Measurements from ENCODE around the gene MIP. TPM values are rescaled to one million over a fixed set of nuclear protein-coding genes. Genes with fewer than 3 reads are reported as not detected.
"Not testable (repeated sequence)": the region's sequence is repeated elsewhere in the genome, so short reads cannot be mapped to it uniquely, and the experiment has no call there.

Gene MIP
- total RNA-seq, result not detected in 2 replicates

DNA sequence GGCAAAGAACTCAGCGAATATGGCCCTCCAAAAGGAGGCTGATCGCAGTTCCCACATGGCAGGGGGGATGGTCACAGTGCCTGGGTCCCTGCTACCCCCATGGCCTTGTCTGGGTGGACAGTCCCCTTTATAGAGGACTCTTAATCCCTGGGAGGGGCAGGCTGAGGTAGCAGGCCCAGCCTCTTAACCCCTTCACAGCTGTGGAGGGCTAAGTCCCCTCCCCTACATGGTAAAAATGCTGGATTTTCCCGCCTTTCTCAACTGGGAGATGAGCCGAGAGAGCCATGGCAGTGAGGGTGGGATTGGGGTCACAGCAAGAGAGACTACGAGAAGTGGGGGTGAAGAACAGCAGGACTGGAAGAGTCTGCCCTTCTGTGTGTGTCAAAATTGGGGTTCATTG, at the start of gene MIP:
TSS of gene MIP (minus strand) at position 101 of the 400 bp plus-strand sequence. CDS start at position 57, 44 bp downstream.
- intact Hi-C loops (cut with micrococcal nuclease), result no loop called here

DNA sequence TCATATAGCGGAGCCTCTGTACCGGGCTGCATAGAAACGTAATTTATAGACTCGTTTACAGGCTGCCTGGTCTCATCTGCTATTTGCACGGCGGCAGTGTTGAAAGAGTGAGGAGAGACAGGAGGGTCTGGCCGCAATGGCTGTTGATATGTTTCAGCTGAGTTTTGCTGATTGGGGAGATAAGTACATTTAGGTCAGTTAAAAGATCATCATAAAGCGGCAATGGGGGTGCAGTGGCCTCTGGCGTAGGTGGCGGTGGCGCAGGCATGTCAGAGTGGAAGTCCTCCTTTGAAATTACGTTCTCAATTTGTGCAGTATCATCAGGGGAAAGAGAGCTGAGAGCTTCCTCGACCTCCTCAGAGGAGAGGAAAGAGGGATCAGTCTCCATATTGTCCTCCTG, 45.4 kb upstream of the MIP start:
- intact Hi-C loops (cut with micrococcal nuclease), result loop anchor here (5.0 kb wide), 1 partner anchor 92 kb away; no protein-coding TSS in a partner anchor

DNA sequence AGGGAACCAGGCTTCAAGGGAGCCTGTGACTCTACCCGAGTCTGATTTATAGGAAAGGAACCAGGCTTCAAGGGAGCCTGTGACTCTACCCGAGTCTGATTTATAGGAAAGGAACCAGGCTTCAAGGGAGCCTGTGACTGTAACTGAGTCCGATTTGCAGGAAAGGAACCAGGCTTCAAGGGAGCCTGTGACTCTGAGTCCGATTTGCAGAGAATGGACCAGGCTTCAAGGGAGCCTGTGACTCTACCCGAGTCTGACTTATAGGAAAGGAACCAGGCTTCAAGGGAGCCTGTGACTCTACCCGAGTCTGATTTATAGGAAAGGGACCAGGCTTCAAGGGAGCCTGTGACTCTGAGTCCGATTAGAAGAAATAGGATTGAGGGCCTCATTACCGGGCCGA, 45.0 kb upstream of the MIP start:
- intact Hi-C loops (cut with micrococcal nuclease), result loop anchor here (5.0 kb wide), 1 partner anchor 93 kb away; no protein-coding TSS in a partner anchor

DNA sequence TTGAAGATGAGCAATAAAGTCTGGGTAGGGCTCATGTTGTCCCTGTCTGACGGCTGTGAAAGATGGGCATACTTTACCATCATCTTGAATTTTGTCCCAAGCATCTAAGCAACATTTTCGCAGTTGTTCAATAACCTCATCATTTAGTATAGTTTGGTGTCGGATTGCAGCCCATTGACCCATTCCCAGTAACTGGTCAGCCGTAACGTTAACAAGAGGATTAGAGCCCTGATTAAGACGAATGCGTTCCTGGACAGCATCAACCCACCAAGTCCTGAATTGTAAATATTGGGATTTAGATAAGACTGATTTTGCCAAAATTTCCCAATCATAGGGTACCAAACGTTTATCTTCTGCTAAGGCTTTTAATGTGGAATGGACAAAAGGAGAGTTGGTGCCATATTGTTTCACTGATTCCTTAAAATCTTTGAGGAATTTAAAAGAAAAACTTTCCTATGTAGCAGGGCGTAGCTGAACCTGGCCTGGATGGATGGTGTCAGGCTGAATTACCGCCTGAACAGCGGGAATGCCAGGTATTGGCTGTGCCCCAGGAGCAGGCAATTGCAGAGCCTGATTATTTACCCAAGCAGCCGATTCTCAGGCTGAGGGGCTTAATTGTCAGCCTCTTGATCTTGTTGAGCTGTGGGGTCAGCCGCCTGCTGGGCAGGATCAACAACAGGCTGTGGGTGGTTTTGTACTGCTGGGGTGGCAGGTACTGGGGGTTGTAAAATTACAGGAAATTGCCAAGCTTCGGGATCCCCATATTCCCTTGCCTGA, 43.9 kb upstream of the MIP start:
- intact Hi-C loops (cut with micrococcal nuclease), result loop anchor here (5.0 kb wide), 1 partner anchor 94 kb away; no protein-coding TSS in a partner anchor

DNA sequence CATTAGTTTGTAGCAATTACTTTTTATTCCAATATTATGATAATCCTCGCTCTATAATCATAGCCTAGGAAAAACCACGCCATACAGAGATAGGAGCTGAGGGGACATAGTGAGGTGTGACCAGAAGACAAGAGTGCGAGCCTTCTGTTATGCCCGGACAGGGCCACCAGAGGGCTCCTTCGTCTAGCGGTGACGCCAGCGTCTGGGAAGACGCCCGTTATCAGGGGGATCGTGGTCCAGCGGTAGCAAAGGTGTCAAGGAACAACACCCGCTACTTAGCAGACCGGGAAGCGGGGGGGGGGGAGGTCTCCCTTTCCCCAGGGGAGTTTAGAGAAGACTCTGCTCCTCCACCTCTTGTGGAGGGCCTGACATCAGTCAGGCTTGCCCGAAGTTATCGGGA, 42.2 kb upstream of the MIP start:
- intact Hi-C loops (cut with micrococcal nuclease), result loop anchor here (5.0 kb wide), 1 partner anchor 96 kb away; no protein-coding TSS in a partner anchor

DNA sequence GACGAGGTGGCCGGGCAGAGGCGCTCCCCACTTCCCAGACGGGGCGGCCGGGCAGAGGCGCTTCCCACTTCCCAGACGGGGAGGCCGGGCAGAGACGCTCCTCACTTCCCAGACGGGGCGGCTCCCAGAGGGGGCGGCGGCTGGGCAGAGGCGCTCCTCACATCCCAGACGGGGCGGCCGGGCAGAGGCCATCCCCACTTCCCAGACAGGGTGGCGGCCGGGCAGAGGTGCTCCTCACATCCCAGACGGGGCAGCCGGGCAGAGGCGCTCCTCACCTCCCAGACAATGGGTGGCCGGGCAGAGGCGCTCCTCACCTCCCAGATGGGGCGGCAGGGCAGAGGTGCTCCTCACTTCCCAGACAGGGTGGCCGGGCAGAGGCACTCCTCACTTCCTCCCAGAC, 40.0 kb upstream of the MIP start:
- intact Hi-C loops (cut with micrococcal nuclease), result not testable (repeated sequence)

DNA sequence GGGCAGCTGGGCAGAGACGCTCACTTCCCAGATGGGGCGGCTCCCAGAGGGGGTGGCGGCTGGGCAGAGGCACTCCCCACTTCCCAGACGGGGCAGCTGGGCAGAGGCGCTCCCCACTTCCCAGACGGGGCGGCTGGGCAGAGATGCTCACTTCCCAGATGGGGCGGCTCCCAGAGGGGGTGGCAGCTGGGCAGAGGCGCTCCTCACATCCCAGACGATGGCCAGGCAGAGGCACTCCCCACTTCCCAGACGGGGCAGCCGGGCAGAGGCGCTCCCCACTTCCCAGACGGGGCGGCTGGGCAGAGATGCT, 39.6 kb upstream of the MIP start:
- intact Hi-C loops (cut with micrococcal nuclease), result not testable (repeated sequence)

DNA sequence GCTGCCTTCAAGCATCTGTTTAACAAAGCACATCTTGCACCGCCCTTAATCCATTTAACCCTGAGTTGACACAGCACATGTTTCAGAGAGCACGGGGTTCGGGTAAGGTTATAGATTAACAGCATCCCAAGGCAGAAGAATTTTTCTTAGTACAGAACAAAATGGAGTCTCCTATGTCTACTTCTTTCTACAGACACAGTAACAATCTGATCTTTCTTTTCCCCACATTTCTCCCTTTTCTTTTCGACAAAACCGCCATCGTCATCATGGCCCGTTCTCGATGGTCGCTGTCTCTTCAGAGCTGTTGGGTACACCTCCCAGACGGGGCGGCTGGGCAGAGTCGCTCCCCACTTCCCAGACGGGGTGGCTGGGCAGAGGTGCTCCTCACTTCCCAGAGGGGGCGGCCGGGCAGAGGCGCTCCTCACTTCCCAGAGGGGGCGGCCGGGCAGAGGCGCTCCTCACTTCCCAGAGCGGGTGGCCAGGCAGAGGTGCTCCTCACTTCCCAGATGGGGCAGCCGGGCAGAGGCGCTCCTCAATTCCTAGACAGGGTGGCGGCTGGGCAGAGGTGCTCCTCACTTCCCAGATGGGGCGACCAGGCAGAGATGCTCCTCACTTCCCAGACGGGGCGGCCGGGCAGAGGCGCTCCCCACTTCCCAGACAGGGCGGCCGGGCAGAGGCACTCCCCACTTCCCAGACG, 39.1 kb upstream of the MIP start:
- intact Hi-C loops (cut with micrococcal nuclease), result not testable (repeated sequence)

DNA sequence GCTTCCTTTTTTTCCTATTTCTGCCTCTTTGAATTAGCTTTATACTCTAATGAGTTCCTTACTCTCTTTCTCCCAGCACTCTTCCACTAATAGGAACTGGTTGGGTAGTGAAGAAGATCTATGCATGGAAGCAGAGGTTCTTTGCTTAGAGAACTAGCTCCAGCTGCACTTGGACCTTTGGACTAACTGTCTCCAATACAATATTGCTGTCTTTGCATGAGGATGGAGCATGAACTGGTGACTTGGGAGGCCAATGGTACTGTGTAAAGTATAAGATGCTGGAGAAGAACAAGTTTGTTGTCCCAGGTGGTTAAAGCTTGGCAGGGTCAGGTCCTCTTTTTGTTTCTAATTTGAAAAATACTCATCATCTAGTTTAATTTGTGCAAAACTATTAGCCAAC, 35.9 kb upstream of the MIP start:
- intact Hi-C loops (cut with micrococcal nuclease), result no loop called here

DNA sequence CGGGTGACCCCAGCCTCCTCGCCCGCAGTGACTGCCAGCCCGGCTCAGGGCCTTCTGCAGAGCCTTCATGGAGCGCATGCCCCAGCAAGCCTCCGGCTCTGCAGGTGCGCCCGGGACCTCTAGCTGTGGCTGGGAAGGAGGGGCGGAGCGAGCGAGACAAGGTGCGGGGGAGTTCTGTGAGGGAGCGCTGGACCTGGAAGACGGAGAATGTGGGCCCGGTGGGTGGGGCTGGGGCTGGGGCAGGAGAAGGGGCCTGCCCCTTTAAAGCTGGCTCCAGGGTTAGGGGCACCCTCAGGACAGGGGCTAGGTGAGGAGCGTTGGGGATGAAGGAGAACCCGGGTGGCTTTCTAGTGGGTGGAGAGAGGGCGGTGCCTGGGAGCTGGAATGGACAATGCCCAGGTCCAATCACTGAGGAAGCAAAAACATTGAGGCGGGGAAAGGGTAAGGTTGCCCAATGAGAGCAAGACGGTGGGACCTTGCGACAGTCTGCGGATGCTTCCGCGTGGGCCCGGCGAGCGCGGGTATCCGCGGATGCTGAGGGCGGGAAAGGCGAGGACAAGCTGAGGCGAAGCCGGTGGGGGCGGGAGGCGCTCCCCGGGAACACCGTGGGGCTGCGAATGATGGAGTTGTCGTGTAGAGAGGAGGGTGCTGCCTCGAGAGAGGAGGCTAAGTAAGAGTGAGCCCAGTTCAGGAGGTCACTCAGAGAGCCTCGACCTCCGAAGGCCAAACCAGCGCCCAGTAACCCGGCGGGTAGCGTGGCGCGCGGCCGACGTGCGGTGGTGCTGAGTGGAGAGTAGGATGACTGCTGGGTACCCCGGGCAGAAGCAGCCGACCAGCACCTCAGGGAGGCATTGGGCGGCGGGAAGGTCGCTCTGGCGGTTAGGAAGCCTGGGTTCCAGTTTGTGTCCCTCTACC, 33.8 kb upstream of the MIP start, which contains the start of gene GLS2:
TSS of gene GLS2 (minus strand) at position 121 of the 915 bp plus-strand sequence. CDS start at position 78, 43 bp downstream.
- intact Hi-C loops (cut with micrococcal nuclease), result no loop called here

DNA sequence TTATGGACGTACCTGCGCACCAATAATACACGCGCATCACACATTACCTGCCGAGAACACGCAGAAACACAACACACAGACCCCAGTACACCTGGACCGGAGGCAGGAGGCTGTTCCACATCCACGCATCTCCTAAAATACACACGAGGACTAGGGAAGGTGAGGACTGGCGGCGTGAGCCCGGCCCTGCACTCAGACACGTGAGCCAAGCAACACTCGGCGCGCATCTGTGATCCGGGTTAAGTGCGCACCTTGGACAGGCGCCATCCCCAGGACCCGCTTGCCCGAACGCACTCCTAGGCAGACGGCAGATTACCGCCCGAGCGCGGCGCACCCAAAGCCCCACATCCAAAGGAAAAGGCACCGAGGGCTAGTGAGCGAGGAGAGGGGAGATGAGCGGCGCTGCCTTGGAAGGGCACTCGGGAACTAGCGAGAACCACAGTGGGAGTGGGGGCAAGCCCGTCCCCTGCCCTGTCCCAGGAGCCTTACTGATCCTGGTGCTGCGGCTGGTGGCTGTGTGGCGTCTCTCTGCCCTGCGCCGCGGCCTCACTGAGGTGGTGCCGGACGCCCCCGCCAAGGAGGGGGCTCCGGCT, 33.1 kb upstream of the MIP start:
- intact Hi-C loops (cut with micrococcal nuclease), result no loop called here

DNA sequence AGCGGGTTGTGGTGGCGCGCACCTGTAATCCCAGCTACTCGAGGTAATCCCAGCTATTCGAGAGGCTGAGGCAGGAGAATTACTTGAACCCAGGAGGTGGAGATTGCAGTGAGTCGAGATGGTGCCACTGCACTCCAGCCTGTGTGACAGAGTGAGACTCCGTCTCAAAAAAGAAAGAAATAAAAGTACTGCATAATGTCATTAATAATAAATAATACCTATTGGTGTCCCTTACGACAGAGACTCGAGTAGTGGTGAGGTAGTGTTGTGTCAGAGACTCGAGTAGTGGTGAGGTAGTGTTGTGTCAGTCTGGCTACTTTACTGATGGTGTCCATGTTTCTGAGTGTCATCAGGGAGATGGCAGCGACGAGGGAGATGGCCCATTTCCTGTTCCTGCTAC, 32.2 kb upstream of the MIP start:
- intact Hi-C loops (cut with micrococcal nuclease), result no loop called here

DNA sequence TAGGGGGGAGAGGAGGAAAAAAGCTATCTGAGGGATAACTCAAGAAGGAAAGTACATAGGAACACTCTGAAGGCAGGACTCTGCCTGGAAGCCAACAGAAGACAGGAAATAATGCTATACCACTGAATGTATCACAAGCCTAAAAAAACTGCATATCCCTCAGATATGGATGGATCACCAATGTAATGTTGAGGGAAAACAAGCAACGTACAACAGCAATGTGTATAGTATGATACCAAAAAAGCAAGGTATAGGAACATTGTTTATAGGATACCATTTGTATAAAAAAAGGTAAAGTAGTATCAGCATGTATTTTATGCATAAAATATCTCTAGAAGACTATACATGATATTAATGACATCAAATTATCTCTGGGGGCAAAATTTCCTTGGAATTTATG, 30.1 kb upstream of the MIP start:
- intact Hi-C loops (cut with micrococcal nuclease), result no loop called here

DNA sequence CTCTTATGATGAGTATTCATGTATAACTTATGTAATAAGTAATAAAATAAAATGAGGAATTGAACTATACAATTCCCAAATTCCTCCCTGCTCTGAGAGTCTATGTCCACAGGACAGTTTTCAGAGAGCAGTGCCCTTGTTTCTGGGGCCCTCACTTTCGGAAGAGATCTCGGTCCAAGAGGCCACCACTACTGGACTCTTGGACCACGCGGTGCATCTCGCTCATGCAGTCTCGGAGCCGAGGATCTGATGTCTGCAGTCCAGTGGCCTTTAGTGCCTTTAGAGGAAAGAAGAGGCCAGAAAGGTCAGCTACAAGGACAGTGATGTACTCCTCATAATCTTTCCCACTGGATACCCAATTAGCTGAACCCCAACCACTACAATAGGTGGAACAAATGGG, 25.2 kb upstream of the MIP start:
- intact Hi-C loops (cut with micrococcal nuclease), result no loop called here

DNA sequence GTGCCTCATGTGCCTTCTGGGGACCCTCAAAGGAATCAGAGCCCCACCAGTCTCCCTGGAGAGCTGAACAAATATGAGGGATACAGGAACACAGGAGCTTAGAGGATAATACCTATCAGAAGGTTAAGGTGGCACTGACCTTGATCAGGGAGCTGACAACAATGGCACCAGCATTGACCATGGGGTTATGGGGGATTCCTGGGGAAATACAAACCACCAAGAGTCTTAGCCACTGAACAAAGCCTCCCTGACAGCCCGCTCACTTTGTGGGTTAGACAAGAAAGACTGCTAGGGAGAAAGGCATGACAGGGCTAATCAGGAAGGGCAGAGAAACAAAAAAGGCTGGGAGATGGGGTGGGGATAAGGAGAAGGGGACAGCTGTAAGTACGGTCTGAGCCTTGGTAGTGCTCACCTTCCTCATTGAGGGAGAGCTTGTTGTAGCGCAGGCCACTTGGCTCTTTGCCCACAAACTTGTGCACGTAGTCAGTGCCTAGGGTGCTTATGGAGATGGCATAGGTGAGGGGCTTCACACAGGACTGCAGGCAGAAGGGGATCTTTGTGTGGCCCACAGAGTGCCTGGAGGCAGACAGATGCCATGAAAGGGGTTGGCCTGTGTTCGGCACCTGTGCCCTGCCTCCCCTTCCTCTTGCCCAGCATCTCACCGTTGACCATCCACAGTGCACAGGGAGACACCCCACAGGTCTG, 23.2 kb upstream of the MIP start:
- intact Hi-C loops (cut with micrococcal nuclease), result no loop called here

DNA sequence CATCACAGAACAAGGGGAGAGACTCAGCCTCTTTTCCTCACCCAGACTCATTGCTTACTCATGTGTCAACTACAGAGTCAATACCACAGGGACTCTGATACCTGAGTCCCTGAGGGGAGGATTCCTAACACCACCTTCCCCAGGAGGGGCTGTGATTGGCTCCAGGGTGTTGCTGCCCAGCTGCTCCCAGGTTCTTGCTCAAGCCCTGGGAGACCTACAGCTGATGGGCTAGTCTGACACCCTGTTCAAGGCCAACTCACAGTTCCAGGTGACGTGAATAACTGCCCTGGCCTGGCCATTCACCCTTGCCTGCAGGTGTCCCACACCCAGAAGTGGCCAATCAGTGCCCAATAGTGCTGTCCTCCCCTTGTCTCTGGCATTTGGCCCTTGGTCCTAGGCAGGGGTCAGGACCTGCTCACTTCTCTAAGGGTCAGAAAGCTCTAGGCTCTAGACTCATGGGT, 22.5 kb upstream of the MIP start:
- intact Hi-C loops (cut with micrococcal nuclease), result no loop called here

DNA sequence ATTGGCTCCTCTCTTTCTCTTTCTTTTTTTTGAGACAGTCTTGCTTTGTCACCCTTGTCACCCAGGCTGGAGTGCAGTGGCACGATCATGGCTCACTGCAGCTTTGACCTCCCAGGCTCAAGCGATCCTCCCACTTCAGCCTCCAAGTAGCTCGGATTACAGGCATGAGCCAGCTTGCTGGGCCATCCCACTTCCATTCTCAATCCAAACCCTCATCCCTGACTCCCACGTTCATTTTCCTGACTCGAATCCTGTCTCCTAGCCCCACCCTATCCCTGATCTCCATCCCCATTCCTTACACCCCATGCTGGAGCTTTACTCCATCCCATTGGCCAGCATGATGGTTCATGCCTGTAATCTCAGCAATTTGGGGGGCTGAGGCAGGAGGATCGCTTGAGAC, 21.7 kb upstream of the MIP start:
- intact Hi-C loops (cut with micrococcal nuclease), result no loop called here

DNA sequence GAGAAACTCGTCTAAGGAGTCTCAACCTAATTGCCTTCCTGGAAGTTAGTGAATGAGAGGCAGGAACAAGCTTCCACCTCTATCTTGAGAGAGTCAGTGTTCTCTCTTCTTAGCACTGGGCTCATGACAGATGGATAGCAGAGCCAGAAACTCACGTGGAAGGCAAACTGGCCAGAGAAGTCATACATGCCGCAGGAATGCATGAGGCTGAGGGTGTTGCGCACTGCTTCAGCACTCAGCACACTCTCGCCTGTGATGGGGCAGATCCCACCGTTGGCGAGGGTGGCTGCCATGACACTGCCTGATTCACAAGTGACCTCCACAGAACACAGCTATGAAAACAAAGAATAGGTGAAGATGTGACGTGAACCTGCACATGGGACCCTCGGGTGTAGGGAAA, 19.9 kb upstream of the MIP start:
- intact Hi-C loops (cut with micrococcal nuclease), result no loop called here

DNA sequence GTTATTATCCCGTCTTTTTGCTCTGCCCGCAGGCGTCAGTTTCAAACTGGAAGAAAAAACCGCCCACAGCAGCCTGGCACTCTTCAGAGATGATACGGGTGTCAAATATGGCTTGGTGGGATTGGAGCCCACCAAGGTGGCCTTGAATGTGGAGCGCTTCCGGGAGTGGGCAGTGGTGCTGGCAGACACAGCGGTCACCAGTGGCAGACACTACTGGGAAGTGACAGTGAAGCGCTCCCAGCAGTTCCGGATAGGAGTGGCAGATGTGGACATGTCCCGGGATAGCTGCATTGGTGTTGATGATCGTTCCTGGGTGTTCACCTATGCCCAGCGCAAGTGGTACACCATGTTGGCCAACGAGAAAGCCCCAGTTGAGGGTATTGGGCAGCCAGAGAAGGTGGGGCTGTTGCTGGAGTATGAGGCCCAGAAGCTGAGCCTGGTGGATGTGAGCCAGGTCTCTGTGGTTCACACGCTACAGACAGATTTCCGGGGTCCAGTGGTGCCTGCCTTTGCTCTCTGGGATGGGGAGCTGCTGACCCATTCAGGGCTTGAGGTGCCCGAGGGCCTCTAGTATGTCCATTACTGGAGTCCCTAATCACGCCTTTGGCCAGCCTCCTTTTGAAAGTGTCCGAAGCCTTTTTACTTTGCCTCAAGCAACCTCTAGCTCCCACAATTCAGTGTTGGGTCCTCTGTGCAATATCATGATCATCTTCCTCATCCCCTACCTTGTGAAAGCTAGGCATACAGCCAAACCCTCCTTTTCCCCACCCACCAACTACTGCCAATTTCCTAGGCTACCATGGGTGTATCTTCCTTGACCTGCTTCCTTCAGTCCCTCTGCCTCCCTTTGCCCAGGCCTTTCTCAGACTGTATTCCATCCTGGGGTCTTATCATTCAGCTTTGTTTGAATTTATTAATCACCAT, 14.8 kb upstream of the MIP start:
- intact Hi-C loops (cut with micrococcal nuclease), result loop anchor here (2.0 to 10.0 kb wide), 3 partner anchors 168 to 494 kb away; partner anchors contain the start of genes CS, RAB5B and ZC3H10
